Measurements from ENCODE around the gene MAGEE1. TPM values are rescaled to one million over a fixed set of nuclear protein-coding genes. Genes with fewer than 3 reads are reported as not detected.

Gene MAGEE1, protein sequence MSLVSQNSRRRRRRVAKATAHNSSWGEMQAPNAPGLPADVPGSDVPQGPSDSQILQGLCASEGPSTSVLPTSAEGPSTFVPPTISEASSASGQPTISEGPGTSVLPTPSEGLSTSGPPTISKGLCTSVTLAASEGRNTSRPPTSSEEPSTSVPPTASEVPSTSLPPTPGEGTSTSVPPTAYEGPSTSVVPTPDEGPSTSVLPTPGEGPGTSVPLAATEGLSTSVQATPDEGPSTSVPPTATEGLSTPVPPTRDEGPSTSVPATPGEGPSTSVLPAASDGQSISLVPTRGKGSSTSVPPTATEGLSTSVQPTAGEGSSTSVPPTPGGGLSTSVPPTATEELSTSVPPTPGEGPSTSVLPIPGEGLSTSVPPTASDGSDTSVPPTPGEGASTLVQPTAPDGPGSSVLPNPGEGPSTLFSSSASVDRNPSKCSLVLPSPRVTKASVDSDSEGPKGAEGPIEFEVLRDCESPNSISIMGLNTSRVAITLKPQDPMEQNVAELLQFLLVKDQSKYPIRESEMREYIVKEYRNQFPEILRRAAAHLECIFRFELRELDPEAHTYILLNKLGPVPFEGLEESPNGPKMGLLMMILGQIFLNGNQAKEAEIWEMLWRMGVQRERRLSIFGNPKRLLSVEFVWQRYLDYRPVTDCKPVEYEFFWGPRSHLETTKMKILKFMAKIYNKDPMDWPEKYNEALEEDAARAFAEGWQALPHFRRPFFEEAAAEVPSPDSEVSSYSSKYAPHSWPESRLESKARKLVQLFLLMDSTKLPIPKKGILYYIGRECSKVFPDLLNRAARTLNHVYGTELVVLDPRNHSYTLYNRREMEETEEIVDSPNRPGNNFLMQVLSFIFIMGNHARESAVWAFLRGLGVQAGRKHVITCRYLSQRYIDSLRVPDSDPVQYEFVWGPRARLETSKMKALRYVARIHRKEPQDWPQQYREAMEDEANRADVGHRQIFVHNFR
- polyA plus RNA-seq (0.45 to 1.7 TPM (median 0.77 TPM) in 3 replicates), polyA minus RNA-seq (0.59 to 2.2 TPM (median 1.1 TPM) in 3 replicates)
- polyA plus RNA-seq (2011; ENCODE audit: low read depth) = 0.10 TPM
- 1.00 and 1.2 TPM in 2 replicates for polyA plus RNA-seq (2011; cell fraction: cytosol; rRNA removed)
- 4.1 and 4.2 TPM in 2 replicates for polyA plus RNA-seq (2011; cell fraction: nucleus; rRNA removed)
- 1.0 and 4.9 TPM in 2 replicates for polyA plus RNA-seq (2012; ENCODE audit: low replicate concordance)
- polyA minus RNA-seq (2011; cell fraction: cytosol; rRNA and poly(A)+ RNA removed) = 0.96 TPM
- 2.0 and 2.3 TPM in 2 replicates for polyA minus RNA-seq (2011; cell fraction: nucleus; rRNA and poly(A)+ RNA removed)

DNA sequence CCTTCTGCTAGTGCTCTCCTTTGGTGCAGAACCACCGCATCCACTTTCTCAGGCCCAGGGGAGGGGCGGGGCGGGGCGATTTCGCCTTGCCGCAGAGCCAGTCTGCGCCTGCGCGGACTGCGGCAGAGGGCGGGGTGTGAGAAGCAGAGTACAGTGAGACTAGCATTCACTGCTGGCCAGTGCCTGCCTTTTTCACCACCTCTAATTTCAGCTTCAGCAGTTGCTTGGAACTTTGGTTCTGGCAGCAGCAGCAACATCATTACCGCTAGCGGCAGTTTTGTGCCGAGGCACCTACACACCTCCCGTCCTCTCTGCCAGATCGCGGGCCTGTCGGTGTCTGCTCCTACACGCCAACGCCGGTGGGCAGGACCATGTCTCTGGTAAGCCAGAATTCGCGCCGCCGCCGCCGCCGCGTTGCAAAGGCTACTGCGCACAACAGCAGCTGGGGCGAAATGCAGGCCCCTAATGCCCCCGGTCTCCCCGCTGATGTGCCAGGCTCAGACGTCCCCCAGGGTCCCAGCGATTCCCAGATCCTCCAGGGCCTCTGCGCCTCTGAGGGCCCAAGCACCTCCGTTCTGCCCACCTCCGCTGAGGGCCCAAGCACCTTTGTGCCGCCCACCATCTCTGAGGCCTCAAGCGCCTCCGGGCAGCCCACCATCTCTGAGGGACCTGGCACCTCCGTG, at the start of gene MAGEE1:
Gene MAGEE1, plus strand, starts transcription at position 151 of the 683 bp plus-strand sequence. Its CDS starts 221 bp downstream, at position 372.
- Histone ChIP-seq H3K4me3 (ENCODE audit: control insufficient read depth in 2 of 3, extremely low read depth in 1 of 3, insufficient read depth in 2 of 3, low read depth in 1 of 3, low read length in 3 of 3) (peak within 1 kb of the TSS; percentile 59 to 72 (median 66)), H3K36me3 (ENCODE audit: control insufficient read depth in 2 of 2, extremely low read depth in 1 of 2, insufficient read depth in 2 of 2, low read length in 2 of 2) (no peaks in the 10 kb centered on the region), H3K9ac (ENCODE audit: control insufficient read depth, extremely low read depth, insufficient read depth, low read length) (peak within 1 kb of the TSS; percentile 67), H3K4me2 (ENCODE audit: control insufficient read depth, extremely low read depth, insufficient read depth, low read depth, low read length) (peak within 1 kb of the TSS; percentile 55), H3K9me1 (ENCODE audit: control insufficient read depth, extremely low read depth, insufficient read depth, low read length) (no peaks in the 10 kb centered on the region), H3K9me3 (ENCODE audit: control insufficient read depth, low read depth, low read length) (no peaks in the 10 kb centered on the region), H3K27ac (ENCODE audit: control insufficient read depth, insufficient read depth, low read length) (peak within 1 kb of the TSS; percentile 36), H3K4me1 (ENCODE audit: control insufficient read depth, extremely low read depth, insufficient read depth, low read length) (no peaks in the 10 kb centered on the region), H4K20me1 (ENCODE audit: control insufficient read depth, extremely low read depth, insufficient read depth, low read length) (no peaks in the 10 kb centered on the region), H3K79me2 (ENCODE audit: control insufficient read depth, insufficient read depth, low read length) (no peaks in the 10 kb centered on the region), H3K27me3 (ENCODE audit: control insufficient read depth, extremely low read depth, insufficient read depth, low read length) (no peaks in the 10 kb centered on the region), H2AFZ (ENCODE audit: control insufficient read depth, low read length) (peak within 1 kb of the TSS; percentile 91)
- DNase-seq (ENCODE audit: low read depth, low spot score) = no peak
- no peak for FAIRE-seq
- dilution Hi-C loops (cut with MboI; ENCODE audit: extremely low pct_ligation_motif_present, low sequenced_read_pairs) = no loop called here
- TF ChIP-seq CTCF (optimal IDR thresholded peaks at IDR 0.05 in 1 of 3, IDR thresholded peaks at IDR 0.05 in 1 of 3, conservative IDR thresholded peaks at IDR 0.05 in 1 of 3; ENCODE audit: extremely low read depth in 1 of 3, insufficient read depth in 2 of 3, low read length in 3 of 3) (no peak), EZH2 (IDR thresholded peaks at IDR 0.05; ENCODE audit: low read length) (no peak)

DNA sequence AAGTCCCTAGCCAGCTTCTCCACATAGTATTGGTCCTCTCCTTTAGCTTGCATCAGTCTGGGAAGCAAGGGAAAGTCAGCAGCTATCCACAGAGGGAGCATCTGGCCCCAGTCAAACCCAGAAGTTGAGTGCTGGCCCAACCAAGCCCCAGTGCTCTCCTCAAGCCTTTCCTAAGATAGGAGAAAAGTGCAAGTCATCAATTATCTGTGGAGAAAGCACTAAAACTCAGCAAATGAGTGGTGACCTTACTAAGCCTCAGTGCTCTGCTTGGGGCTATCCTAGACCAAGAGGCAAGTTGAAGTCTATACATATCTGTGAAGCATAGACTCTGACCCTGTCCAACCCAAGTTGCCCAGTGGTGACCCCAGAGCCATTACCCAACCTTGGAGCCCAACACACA, 28.5 kb upstream of the MAGEE1 start:
- Histone ChIP-seq H3K27ac (ENCODE audit: control insufficient read depth, insufficient read depth, low read length) (no peak overlapping the region), H3K9me1 (ENCODE audit: control insufficient read depth, extremely low read depth, insufficient read depth, low read length) (no peaks in the 10 kb centered on the region), H3K27me3 (ENCODE audit: control insufficient read depth, extremely low read depth, insufficient read depth, low read length) (no peaks in the 10 kb centered on the region), H3K4me2 (ENCODE audit: control insufficient read depth, extremely low read depth, insufficient read depth, low read depth, low read length) (no peak overlapping the region), H4K20me1 (ENCODE audit: control insufficient read depth, extremely low read depth, insufficient read depth, low read length) (no peaks in the 10 kb centered on the region), H2AFZ (ENCODE audit: control insufficient read depth, low read length) (no peak overlapping the region), H3K9ac (ENCODE audit: control insufficient read depth, extremely low read depth, insufficient read depth, low read length) (no peak overlapping the region), H3K79me2 (ENCODE audit: control insufficient read depth, insufficient read depth, low read length) (no peaks in the 10 kb centered on the region), H3K4me3 (ENCODE audit: control insufficient read depth in 2 of 3, extremely low read depth in 1 of 3, insufficient read depth in 2 of 3, low read depth in 1 of 3, low read length in 3 of 3) (no peak overlapping the region), H3K36me3 (ENCODE audit: control insufficient read depth in 2 of 2, extremely low read depth in 1 of 2, insufficient read depth in 2 of 2, low read length in 2 of 2) (no peaks in the 10 kb centered on the region), H3K9me3 (ENCODE audit: control insufficient read depth, low read depth, low read length) (no peaks in the 10 kb centered on the region), H3K4me1 (ENCODE audit: control insufficient read depth, extremely low read depth, insufficient read depth, low read length) (no peaks in the 10 kb centered on the region)
- dilution Hi-C loops (cut with MboI; ENCODE audit: extremely low pct_ligation_motif_present, low sequenced_read_pairs) = no loop called here
- no peak for FAIRE-seq
- TF ChIP-seq CTCF (optimal IDR thresholded peaks at IDR 0.05 in 1 of 3, IDR thresholded peaks at IDR 0.05 in 1 of 3, conservative IDR thresholded peaks at IDR 0.05 in 1 of 3; ENCODE audit: extremely low read depth in 1 of 3, insufficient read depth in 2 of 3, low read length in 3 of 3) (no peak), EZH2 (IDR thresholded peaks at IDR 0.05; ENCODE audit: low read length) (no peak)
- no peak for DNase-seq (ENCODE audit: low read depth, low spot score)
